Activated CD4-positive, CD25-positive, alpha-beta regulatory T cell treated with anti-CD3 and anti-CD28 coated beads, Interleukin-2, amount 50 U/mL, for 72 hours (primary cell): ENCODE measurements around the gene SLC19A1.
"Not testable (repeated sequence)": the region's sequence is repeated elsewhere in the genome, so short reads cannot be mapped to it uniquely, and the experiment has no call there.

Source experiments
- DNase-seq: peaks from one replicate; pipeline ENCODE4 v3.0.0; 2021

The SLC19A1 gene

GRCh38 chr21:45532826-45533360, 9.3 kb downstream of the SLC19A1 start:
- DNase-seq: no peak

- peak; percentile 22 for DNase-seq
Measured at GRCh38 chr21:45531393-45532215, 10.6 kb downstream of the SLC19A1 start.

- not testable (repeated sequence) for DNase-seq
Measured at GRCh38 chr21:45531114-45531392, 11.2 kb downstream of the SLC19A1 start.

- peak; percentile 27 for DNase-seq
Measured at GRCh38 chr21:45530423-45531113, 11.7 kb downstream of the SLC19A1 start.

- DNase-seq: no peak
Measured at GRCh38 chr21:45529785-45530422, 12.3 kb downstream of the SLC19A1 start.

GRCh38 chr21:45528981-45529784, 13.1 kb downstream of the SLC19A1 start:
- DNase-seq: no peak

- DNase-seq: no peak
Measured at GRCh38 chr21:45528028-45528705, 14.1 kb downstream of the SLC19A1 start.

GRCh38 chr21:45527151-45527999, 14.9 kb downstream of the SLC19A1 start:
- DNase-seq: not testable (repeated sequence)

GRCh38 chr21:45525910-45526306, 16.3 kb downstream of the SLC19A1 start:
- no peak for DNase-seq

- no peak for DNase-seq
Measured at GRCh38 chr21:45525153-45525909, 16.9 kb downstream of the SLC19A1 start.

- DNase-seq: no peak
Measured at GRCh38 chr21:45524756-45525152, 17.5 kb downstream of the SLC19A1 start.

- DNase-seq: no peak
Measured at GRCh38 chr21:45523411-45524101, 18.7 kb downstream of the SLC19A1 start.

- no peak for DNase-seq
Measured at GRCh38 chr21:45522986-45523385, 19.3 kb downstream of the SLC19A1 start.

GRCh38 chr21:45522381-45522780, 19.9 kb downstream of the SLC19A1 start:
- no peak for DNase-seq

- DNase-seq: no peak
Measured at GRCh38 chr21:45521241-45521640, 21.0 kb downstream of the SLC19A1 start.

GRCh38 chr21:45519182-45519581, 23.1 kb downstream of the SLC19A1 start:
- no peak for DNase-seq

GRCh38 chr21:45518742-45519141, 23.5 kb downstream of the SLC19A1 start:
- no peak for DNase-seq

- DNase-seq: no peak
Measured at GRCh38 chr21:45517249-45518065, 24.8 kb downstream of the SLC19A1 start.

- DNase-seq: no peak
Measured at GRCh38 chr21:45516671-45517151, 25.5 kb downstream of the SLC19A1 start.
